CD4-positive, alpha-beta T cell treated with Interleukin-21 for 1 hour (primary cell): Measurements from ENCODE around the gene TPPP.

Experiments
- DNase-seq: peaks from one replicate; pipeline ENCODE4 v3.0.0-alpha.2; 2020

TPPP gene

DNA sequence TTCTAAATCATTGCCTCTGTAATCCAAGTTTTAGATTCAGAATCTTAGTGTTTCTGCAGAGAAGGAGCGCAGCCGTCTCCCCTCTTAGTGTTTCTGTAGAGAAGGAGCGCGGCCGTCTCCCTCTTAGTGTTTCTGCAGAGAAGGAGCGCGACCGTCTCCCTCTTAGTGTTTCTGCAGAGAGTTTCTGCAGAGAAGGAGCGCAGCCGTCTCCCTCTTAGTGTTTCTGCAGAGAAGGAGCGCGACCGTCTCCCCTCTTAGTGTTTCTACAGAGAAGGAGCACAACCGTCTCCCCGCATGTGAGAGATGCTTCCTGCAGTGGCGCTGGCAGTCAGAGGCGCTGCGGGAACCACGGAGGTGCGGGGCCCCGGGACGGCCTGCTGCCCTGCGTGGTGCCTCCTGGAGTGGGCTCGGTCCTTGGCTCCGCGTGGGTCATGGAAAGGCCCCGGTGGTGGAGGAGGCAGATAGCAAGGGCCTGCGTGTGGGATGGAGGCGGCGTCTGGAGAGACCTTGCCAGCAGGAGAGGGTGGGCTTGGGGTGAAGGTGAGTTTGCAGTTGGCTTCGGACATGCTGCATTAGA, 70.1 kb downstream of the TPPP start:
- DNase-seq, result no peak

- no peak for DNase-seq
Observed at GRCh38 chr5:622359-622758, 70.8 kb downstream of the TPPP start.

DNA sequence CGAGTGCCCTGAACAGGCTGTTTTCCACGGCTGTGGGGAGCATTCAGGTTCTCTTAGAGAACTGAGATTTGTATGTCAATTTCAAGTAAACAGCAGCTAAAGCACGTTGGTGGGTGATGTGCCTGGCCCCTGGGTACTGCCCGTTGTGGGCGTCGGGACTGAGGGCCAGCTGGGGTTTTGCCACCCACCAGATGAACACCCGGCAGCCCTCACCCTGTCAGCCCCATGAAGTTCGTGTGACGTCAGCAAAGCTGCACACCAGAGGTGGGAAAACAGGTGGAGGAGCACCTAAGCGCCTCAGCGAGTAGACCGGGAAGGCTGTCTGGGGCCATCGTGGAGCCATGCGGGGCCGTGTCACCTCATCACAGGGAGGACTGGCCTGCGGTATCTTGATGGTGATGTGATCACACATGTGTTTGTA, 71.8 kb downstream of the TPPP start:
- no peak for DNase-seq

GRCh38 chr5:620586-621180, 72.5 kb downstream of the TPPP start:
- DNase-seq, result no peak

GRCh38 chr5:620152-620551, 73.0 kb downstream of the TPPP start:
- DNase-seq, result no peak

- DNase-seq, result no peak
Observed at GRCh38 chr5:619444-619843, 73.7 kb downstream of the TPPP start.

GRCh38 chr5:618450-618849, 74.7 kb downstream of the TPPP start:
- no peak for DNase-seq

- DNase-seq, result no peak
Observed at GRCh38 chr5:617896-618295, 75.3 kb downstream of the TPPP start.

GRCh38 chr5:616484-617039, 76.6 kb downstream of the TPPP start:
- DNase-seq, result no peak

- DNase-seq, result peak; percentile 12
Observed at GRCh38 chr5:612498-613424, 80.4 kb downstream of the TPPP start.

- DNase-seq, result peak; percentile 94
Observed at GRCh38 chr5:611731-612486, 81.2 kb downstream of the TPPP start, which contains the start of gene CEP72. CEP72 (plus strand) TSS chr5:612340; CDS start chr5:612362, 22 bp downstream.

GRCh38 chr5:610744-611730, 82.1 kb downstream of the TPPP start:
- no peak for DNase-seq

- DNase-seq, result no peak
Observed at GRCh38 chr5:610011-610743, 83.0 kb downstream of the TPPP start.
